Esophagus muscularis mucosa (tissue), 4 donors: ENCODE results near the gene LRRK1.
"Not testable (repeated sequence)": the region's sequence is repeated elsewhere in the genome, so short reads cannot be mapped to it uniquely, and the experiment has no call there.

Experiments
- EP300 ChIP-seq: sonication (generic); formaldehyde crosslinking; IDR thresholded peaks from one replicate; pipeline ENCODE4 v1.6.1; 2017; ENCODE audit warnings: antibody characterized with exemption
- POLR2A ChIP-seq: fragments of 450-650 bp; IDR thresholded peaks from one replicate; pipeline ENCODE4 v1.6.1; 2017; ENCODE audit warnings: antibody characterized with exemption, moderate library complexity, mild to moderate bottlenecking, low read depth
- POLR2AphosphoS5 ChIP-seq, 2 donors: sonication (generic); formaldehyde crosslinking; IDR thresholded peaks; one replicate each; pipeline ENCODE4 v1.6.1; 2017; ENCODE audit warnings: antibody characterized with exemption in 2 of 2
- TF ChIP-seq, protein P1 (sequence below), 3 experiments: fragments of 200-600 bp in 2 of 3; fragments of 450-650 bp in 1 of 3; sonication (generic) in 2 of 3; IDR thresholded peaks; one replicate each; pipeline ENCODE4 v1.5.1; 2017 to 2019; ENCODE audit warnings: antibody characterized with exemption in 3 of 3, mild to moderate bottlenecking in 2 of 3, moderate library complexity in 1 of 3

DNA sequence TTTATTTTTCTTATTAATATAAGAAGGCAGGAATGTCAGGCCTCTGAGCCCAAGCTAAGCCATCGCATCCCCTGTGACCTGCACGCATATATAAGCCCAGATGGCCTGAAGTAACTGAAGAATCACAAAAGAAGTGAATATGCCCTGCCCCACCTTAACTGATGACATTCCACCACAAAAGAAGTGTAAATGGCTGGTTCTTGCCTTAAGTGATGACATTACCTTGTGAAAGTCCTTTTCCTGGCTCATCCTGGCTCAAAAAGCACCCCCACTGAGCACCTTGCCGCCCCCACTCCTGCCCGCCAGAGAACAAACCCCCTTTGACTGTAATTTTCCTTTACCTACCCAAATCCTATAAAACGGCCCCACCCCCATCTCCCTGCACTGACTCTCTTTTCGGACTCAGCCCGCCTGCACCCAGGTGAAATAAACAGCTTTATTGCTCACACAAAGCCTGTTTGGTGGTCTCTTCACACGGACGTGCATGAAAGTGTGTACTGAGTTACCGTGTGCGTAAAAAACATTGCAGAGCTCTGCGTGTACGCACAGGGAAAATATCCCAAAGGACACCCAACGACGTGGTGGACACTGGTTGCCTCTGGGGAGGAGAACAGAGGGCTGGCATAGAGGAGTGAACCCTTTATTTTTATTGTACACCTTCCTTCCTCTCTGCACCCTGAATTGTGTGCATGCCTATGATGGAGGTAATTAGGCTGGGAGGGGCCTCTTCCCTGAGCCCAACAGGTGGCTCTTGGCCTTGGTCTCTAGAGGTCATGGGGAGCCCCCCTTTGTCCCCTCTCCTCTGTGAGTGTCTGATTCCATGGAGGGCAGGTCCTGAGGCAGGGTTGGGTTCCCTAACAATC, 158.9 kb downstream of the LRRK1 start:
- not testable (repeated sequence) for TF ChIP-seq POLR2A; EP300; POLR2AphosphoS5 (IDR thresholded peaks at IDR 0.05)
- TF ChIP-seq, protein P1, sequence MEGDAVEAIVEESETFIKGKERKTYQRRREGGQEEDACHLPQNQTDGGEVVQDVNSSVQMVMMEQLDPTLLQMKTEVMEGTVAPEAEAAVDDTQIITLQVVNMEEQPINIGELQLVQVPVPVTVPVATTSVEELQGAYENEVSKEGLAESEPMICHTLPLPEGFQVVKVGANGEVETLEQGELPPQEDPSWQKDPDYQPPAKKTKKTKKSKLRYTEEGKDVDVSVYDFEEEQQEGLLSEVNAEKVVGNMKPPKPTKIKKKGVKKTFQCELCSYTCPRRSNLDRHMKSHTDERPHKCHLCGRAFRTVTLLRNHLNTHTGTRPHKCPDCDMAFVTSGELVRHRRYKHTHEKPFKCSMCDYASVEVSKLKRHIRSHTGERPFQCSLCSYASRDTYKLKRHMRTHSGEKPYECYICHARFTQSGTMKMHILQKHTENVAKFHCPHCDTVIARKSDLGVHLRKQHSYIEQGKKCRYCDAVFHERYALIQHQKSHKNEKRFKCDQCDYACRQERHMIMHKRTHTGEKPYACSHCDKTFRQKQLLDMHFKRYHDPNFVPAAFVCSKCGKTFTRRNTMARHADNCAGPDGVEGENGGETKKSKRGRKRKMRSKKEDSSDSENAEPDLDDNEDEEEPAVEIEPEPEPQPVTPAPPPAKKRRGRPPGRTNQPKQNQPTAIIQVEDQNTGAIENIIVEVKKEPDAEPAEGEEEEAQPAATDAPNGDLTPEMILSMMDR (IDR thresholded peaks at IDR 0.05) = not testable (repeated sequence)
